IPS-18c (cell line): ENCODE measurements around the gene FCGR1A.
"Not testable (repeated sequence)": the region's sequence is repeated elsewhere in the genome, so short reads cannot be mapped to it uniquely, and the experiment has no call there.

Experiments used
- H3K4me3 ChIP-seq: 2 replicates; pipeline ENCODE4 v1.7.0; 2013; ENCODE audit warnings: low read depth, mild to moderate bottlenecking, low read length, moderate library complexity; ENCODE audit not compliant: insufficient read depth
- H3K9me3 ChIP-seq: one replicate; pipeline ENCODE4 v1.6.1; 2013; ENCODE audit warnings: mild to moderate bottlenecking, low read length, moderate library complexity; ENCODE audit not compliant: control insufficient read depth, insufficient read depth

The FCGR1A gene

GRCh38 chr1:149770661-149771060 is 11.8 kb upstream of the FCGR1A start:
- H3K4me3 ChIP-seq, H3K9me3 ChIP-seq: not testable (repeated sequence)

GRCh38 chr1:149771653-149772425 is 10.7 kb upstream of the FCGR1A start:
- H3K9me3 ChIP-seq, H3K4me3 ChIP-seq: not testable (repeated sequence)

- H3K4me3 ChIP-seq, H3K9me3 ChIP-seq: not testable (repeated sequence)
Measured at GRCh38 chr1:149775510-149776147, 6.9 kb upstream of the FCGR1A start.

GRCh38 chr1:149777084-149777483 is 5.4 kb upstream of the FCGR1A start:
- not testable (repeated sequence) for H3K4me3 ChIP-seq, H3K9me3 ChIP-seq

GRCh38 chr1:149778313-149778712 is 4.2 kb upstream of the FCGR1A start:
- H3K4me3 ChIP-seq, H3K9me3 ChIP-seq: not testable (repeated sequence)

GRCh38 chr1:149781413-149781984 is 995 bp upstream of the FCGR1A start:
- not testable (repeated sequence) for H3K9me3 ChIP-seq, H3K4me3 ChIP-seq

- H3K9me3 ChIP-seq, H3K4me3 ChIP-seq: not testable (repeated sequence)
Measured at GRCh38 chr1:149783289-149783688, 795 bp downstream of the FCGR1A start.

- H3K4me3 ChIP-seq, result not testable (repeated sequence)
Measured at GRCh38 chr1:149783868-149784267, 1.4 kb downstream of the FCGR1A start.

GRCh38 chr1:149787688-149788451 is 5.4 kb downstream of the FCGR1A start:
- H3K9me3 ChIP-seq, H3K4me3 ChIP-seq: not testable (repeated sequence)

More at GRCh38 chr1:149783868-149784267, 1.4 kb downstream of the FCGR1A start:
- H3K9me3 ChIP-seq, result not testable (repeated sequence)

GRCh38 chr1:149792502-149792901 is 10.0 kb downstream of the FCGR1A start:
- H3K4me3 ChIP-seq, result peak overlapping the region; percentile 53; the same call in 1 of the 2 replicates
- not testable (repeated sequence) for H3K9me3 ChIP-seq

- peak overlapping the region; percentile 53 for H3K4me3 ChIP-seq
- not testable (repeated sequence) for H3K9me3 ChIP-seq
Measured at GRCh38 chr1:149792912-149793515, 10.5 kb downstream of the FCGR1A start.

GRCh38 chr1:149793885-149794284 is 11.4 kb downstream of the FCGR1A start:
- H3K4me3 ChIP-seq, H3K9me3 ChIP-seq: not testable (repeated sequence)

- H3K9me3 ChIP-seq, result not testable (repeated sequence)
Measured at GRCh38 chr1:149801628-149802027, 19.1 kb downstream of the FCGR1A start.

GRCh38 chr1:149804417-149805080 is 22.1 kb downstream of the FCGR1A start:
- not testable (repeated sequence) for H3K9me3 ChIP-seq, H3K4me3 ChIP-seq

More at GRCh38 chr1:149801628-149802027, 19.1 kb downstream of the FCGR1A start:
- not testable (repeated sequence) for H3K4me3 ChIP-seq

GRCh38 chr1:149810697-149811405 is 28.4 kb downstream of the FCGR1A start:
- not testable (repeated sequence) for H3K9me3 ChIP-seq
- H3K4me3 ChIP-seq, result peak overlapping the region; percentile 24; the same call in 1 of the 2 replicates

- H3K4me3 ChIP-seq, result peak overlapping the region; percentile 47
- H3K9me3 ChIP-seq, result not testable (repeated sequence)
Measured at GRCh38 chr1:149811514-149811889, 29.0 kb downstream of the FCGR1A start.
